Measurements from ENCODE around the gene DMWD. TPM values are rescaled to one million over a fixed set of nuclear protein-coding genes. Genes with fewer than 3 reads are reported as not detected.

DMWD gene
- total RNA-seq, 1 experiment from 2014 or later, result 64.6 TPM

DNA sequence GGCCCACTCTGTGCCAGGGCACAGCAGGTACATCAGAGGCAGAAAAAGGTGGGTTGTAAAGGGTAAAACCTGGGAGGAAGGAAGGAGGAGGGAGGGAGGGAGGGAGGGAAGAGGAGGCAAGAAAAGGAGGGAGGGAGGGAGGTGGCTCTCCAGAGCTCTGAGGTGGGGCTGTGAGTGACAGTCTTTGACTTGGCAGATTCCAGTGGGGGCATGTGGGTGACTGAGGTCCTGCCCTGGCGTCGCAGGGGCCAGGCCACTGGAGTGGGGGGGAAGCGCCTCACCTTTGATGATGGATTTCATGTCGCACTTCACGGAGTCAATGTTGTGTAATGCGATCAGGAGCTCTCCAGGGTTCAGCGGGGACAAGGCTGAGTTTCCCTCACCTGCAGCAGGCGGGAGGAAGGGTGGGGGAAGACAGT, 28.5 kb upstream of the DMWD start:
- TF ChIP-seq POLR2AphosphoS5 (IDR thresholded peaks at IDR 0.05; ENCODE audit: low read depth, low read length) (no peak), SIN3A (IDR thresholded peaks at IDR 0.05; ENCODE audit: borderline replicate concordance, insufficient read depth, low read depth, low read length) (no peak), TCF7L2 (IDR thresholded peaks at IDR 0.05; ENCODE audit: low read depth, low read length) (no peak), REST (IDR thresholded peaks at IDR 0.05; ENCODE audit: insufficient read depth in 1 of 2, low read depth in 2 of 2, low read length in 1 of 2) (no peak)
- TF ChIP-seq, protein P1, sequence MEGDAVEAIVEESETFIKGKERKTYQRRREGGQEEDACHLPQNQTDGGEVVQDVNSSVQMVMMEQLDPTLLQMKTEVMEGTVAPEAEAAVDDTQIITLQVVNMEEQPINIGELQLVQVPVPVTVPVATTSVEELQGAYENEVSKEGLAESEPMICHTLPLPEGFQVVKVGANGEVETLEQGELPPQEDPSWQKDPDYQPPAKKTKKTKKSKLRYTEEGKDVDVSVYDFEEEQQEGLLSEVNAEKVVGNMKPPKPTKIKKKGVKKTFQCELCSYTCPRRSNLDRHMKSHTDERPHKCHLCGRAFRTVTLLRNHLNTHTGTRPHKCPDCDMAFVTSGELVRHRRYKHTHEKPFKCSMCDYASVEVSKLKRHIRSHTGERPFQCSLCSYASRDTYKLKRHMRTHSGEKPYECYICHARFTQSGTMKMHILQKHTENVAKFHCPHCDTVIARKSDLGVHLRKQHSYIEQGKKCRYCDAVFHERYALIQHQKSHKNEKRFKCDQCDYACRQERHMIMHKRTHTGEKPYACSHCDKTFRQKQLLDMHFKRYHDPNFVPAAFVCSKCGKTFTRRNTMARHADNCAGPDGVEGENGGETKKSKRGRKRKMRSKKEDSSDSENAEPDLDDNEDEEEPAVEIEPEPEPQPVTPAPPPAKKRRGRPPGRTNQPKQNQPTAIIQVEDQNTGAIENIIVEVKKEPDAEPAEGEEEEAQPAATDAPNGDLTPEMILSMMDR (IDR thresholded peaks at IDR 0.05), result no peak
- in situ Hi-C loops (cut with HindIII; ENCODE audit: low pct_unique_long_range_greater_than_20kb, low sequenced_read_pairs) (no loop called here), intact Hi-C loops (cut with micrococcal nuclease; ENCODE audit: unreplicated experiment) (no loop called here)
- CTCF ChIA-PET, result no interaction called here
- Histone ChIP-seq H3K9me3 (ENCODE audit: control insufficient read depth, insufficient read depth, low read depth, low read length) (no peaks in the 10 kb centered on the region), H3K36me3 (ENCODE audit: control insufficient read depth, insufficient read depth, low read length) (no peaks in the 10 kb centered on the region), H3K4me1 (ENCODE audit: control insufficient read depth, insufficient read depth, low read length) (no peaks in the 10 kb centered on the region; the same call in 1 of the 2 replicates), H3K27me3 (ENCODE audit: control insufficient read depth, insufficient read depth, low read length) (no peaks in the 10 kb centered on the region), H3K27ac (ENCODE audit: low read length) (no peak overlapping the region), H3K4me3 (ENCODE audit: low read depth in 2 of 2, low read length in 2 of 2) (no peak overlapping the region)
- ATAC-seq (no peak), DNase-seq (ENCODE audit: low read depth, low spot score) (no peak)
- no TSS peak for BruUV-seq (replicated peaks)
- POLR2A ChIA-PET, result no interaction called here

DNA sequence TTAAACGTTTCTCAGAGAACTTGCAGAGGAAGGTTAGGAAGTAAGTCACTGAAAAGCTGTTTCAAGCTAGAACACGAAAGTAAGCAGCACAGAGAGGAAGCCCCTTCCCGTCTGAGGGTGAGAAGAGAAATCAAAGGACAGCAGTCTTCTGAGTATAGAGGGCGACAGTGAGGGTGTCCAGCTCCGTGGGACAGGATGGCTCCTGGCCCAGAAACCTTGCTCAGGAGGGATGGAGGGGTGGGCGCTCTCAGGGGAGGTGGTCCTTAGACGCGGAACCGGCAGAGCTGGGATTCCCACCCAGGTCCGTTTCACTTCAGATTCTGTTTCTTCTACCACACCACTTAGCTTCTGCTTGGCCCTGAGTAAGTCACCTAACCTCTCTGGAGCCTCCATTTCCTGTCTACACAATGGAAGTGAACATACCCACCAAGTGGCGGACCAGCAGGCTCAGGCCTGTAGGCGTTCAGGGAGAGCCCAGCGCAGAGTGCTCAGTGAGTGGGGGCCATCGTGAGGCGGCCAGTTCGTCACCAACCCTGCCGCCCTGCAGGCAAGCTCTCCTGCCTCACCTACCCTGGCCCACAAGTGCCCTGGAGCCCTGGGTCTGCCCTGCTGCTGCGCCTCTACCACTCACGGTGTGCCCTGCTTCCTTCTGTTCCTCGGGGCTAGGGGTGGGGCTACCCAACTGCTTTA, 27.9 kb upstream of the DMWD start:
- Histone ChIP-seq H3K4me1 (ENCODE audit: control insufficient read depth, insufficient read depth, low read length) (no peaks in the 10 kb centered on the region; the same call in 1 of the 2 replicates), H3K36me3 (ENCODE audit: control insufficient read depth, insufficient read depth, low read length) (no peaks in the 10 kb centered on the region), H3K27ac (ENCODE audit: low read length) (no peak overlapping the region), H3K4me3 (ENCODE audit: low read depth in 2 of 2, low read length in 2 of 2) (no peak overlapping the region), H3K27me3 (ENCODE audit: control insufficient read depth, insufficient read depth, low read length) (no peaks in the 10 kb centered on the region), H3K9me3 (ENCODE audit: control insufficient read depth, insufficient read depth, low read depth, low read length) (no peaks in the 10 kb centered on the region)
- no peak for ATAC-seq
- POLR2A ChIA-PET, result no interaction called here
- in situ Hi-C loops (cut with HindIII; ENCODE audit: low pct_unique_long_range_greater_than_20kb, low sequenced_read_pairs), result no loop called here
- BruUV-seq (replicated peaks), result TSS peak; percentile 53
- CTCF ChIA-PET, result no interaction called here
- intact Hi-C loops (cut with micrococcal nuclease; ENCODE audit: unreplicated experiment), result no loop called here
- DNase-seq (ENCODE audit: low read depth, low spot score), result no peak
- TF ChIP-seq POLR2AphosphoS5 (IDR thresholded peaks at IDR 0.05; ENCODE audit: low read depth, low read length) (no peak), SIN3A (IDR thresholded peaks at IDR 0.05; ENCODE audit: borderline replicate concordance, insufficient read depth, low read depth, low read length) (no peak), TCF7L2 (IDR thresholded peaks at IDR 0.05; ENCODE audit: low read depth, low read length) (no peak), REST (IDR thresholded peaks at IDR 0.05; ENCODE audit: insufficient read depth in 1 of 2, low read depth in 2 of 2, low read length in 1 of 2) (no peak)
- TF ChIP-seq, protein P1 (IDR thresholded peaks at IDR 0.05), result no peak
